GM19468 (cell line): ENCODE measurements around the gene ERN1.
"Not testable (repeated sequence)": the region's sequence is repeated elsewhere in the genome, so short reads cannot be mapped to it uniquely, and the experiment has no call there.

Experiments
- ATAC-seq: cut with Tn5 transposase; IDR thresholded peaks from one replicate; pipeline ENCODE4 v1.9.1; 2021; ENCODE audit warnings: mild to moderate bottlenecking, moderate library complexity, moderate number of reproducible peaks; ENCODE audit not compliant: unreplicated experiment; ENCODE audit errors: extremely low read depth

ERN1 gene

DNA sequence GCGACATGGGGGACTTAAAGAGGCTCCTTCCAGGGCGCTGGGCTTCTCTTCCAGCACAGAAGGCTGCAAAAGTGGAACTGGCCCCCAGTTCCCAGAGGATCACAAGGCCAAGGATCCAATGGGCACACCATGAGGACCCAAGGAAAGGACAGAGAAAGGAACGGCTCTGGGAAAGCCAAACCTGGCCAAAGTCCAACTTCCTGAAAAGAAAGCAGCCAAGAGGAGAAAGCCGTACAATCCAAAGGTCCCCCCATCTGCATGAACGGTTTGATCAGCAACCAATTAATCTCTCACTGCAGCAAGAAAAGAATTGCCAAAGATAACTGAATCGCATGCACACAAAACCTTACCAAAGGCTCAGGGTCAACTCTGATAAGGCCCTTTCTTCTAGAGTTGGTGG is 89.7 kb downstream of the ERN1 start:
- no peak for ATAC-seq

DNA sequence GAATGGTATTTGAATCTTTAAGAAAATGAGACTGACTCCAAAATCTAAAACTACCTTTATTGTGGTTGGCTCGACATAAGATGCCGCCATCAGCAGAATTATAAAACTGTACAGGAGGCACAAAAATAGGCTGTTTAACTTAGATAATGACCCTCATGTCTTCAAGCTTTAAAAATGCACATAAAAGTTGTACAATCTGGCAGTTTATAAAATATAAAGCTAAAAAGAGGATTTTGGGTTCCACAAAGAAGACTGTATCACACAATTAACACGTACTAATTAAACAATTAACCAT is 90.9 kb downstream of the ERN1 start:
- no peak for ATAC-seq

DNA sequence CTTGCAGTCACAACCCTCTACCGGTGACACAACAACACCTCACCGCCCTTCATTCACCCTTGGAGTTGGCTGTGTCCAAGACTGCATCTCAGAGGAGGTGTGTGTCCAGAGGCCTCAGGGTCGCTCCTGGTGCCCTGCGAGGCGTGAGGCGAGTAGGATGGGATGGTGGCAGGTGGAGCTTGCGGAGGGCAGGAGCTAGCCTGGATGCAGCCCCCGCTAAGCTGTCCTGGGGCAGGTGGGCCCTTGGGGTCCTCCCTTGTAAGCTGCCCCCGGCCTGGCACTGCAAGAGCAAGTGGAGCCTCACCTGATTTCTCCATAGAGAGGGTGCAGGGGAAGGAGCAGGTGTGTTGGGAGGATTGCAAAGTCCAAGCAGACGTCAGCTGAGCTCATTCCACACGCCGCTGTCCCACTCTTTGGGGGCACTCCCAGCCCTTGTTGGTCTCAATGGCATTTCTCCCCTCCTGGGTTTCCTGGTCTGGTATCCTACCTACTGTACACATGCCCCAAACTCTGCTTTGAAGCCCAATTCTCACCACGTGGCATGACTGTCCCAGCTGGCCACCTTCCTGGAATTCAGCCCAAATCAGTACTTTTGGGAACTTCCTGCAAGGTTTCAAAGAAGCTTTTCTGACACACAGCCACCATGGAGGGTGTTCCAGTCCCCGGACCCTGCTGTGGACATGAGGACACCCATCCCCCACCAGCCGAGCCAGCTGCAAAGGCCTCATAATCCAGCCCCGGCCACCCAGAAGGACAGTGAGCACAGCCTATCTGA is 91.4 kb downstream of the ERN1 start:
- no peak for ATAC-seq

DNA sequence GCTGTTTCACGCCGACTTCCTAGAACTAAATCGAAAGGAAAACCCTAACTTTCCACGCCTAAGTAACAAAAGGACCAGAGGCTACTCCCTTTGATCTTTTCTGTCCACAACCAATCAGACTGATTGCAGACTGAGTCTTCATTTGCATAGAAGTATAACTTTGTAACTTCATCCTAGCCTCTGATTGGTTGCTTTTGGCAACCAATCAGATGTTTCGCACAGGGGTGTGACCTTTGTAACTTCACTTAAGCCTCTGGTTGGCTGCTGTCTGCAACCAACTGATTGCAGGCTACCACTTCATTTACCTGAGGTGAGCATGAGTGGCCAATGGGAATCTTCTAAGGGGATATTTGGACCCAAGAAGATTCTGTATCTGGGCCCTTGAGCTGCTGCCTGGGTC is 92.1 kb downstream of the ERN1 start:
- ATAC-seq = no peak

- no peak for ATAC-seq
Observed at GRCh38 chr17:64037180-64037579, 92.8 kb downstream of the ERN1 start.

- ATAC-seq = no peak
Observed at GRCh38 chr17:64036198-64036922, 93.6 kb downstream of the ERN1 start.

- ATAC-seq = no peak
Observed at GRCh38 chr17:64032081-64032480, 97.9 kb downstream of the ERN1 start.

- ATAC-seq = no peak
Observed at GRCh38 chr17:64028874-64029464, 101.0 kb downstream of the ERN1 start.

GRCh38 chr17:64025732-64026294 is 104.1 kb downstream of the ERN1 start:
- no peak for ATAC-seq

DNA sequence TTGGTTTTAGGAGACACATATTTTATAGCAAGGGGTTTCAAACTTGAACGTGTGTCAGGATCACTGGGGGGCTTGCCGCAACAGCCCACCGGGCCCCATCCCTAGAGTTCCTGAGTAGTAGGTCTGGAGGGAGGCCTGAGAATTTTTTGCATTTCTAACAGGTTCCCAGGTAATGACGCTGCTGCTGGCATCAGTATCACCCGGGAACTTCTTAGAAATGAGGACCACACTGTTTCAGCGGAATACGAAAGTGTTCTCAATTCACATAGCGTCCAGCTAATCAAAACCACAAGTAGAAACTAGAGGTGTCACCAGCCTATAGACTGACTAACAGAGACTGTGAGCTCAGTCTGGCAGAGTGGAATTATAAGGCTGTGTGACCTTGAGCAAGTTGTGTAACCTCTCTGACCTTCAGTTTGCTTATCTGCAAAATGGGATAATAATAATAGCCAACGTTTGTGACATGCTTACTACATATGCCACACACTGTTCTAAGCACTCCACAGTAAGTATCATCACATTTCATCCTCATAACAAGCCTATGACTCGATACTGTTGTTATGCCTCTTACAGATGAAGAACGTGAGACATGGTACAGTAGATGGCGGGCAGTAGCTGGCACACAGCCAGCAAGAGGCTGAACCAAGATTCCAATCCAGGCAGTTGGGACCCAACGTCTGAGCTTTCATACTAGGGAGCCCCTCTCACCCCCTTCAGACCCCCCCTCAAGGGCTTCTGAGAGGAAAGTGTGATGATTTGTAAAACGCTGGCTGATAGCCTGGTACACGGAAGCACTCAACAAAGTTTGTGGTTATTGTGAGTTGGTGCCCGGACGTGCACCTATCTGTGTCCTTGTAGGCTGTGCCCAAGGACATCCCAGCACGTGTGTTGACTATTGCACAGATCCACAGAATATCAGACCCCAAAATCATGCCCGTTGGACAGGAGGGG is 104.9 kb downstream of the ERN1 start:
- no peak for ATAC-seq

DNA sequence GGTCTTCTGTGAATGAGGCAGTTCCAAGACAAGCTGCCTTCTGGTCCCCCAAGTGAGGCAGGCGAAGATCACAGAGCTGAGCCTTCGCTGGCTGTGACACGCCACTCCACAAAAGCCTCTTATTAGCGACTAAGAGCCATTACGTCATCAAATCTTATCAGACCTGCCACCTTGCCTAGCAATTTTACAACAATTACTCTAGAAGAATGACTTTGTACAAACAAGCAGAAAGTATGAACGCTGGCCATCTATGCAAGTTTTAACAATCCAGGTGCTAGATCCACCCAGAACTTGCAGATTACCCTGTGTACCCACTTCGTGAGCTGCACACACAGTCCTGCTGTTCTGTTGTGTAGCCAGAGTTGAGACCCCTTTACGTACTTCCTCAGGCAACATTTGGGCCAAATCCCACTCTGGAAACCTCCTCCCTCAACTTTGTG is 105.7 kb downstream of the ERN1 start:
- ATAC-seq = no peak

- no peak for ATAC-seq
Observed at GRCh38 chr17:64022611-64023063, 107.3 kb downstream of the ERN1 start.

GRCh38 chr17:64020056-64020766 is 109.7 kb downstream of the ERN1 start, which contains the start of gene ICAM2:
Gene ICAM2, minus strand, starts transcription at chr17:64020633. Its CDS starts 13,942 bp downstream, at chr17:64006691.
- ATAC-seq = no peak

DNA sequence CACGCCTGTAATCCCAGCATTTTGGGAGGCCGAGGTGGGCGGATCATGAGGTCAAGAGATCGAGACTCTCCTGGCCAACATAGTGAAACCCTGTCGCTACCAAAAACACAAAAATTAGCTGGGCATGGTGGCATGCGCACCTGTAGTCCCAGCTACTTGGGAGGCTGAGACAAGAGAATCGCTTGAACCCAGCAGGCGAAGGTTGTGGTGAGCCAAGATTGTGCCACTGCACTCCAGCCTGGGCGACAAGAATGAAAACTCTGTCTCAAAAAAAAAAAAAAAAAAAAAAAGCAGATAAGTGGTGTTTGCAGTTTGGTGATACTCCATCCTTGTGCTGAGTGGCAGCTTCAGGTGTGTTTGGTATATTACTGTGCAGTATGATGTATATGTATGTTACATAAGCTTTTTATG is 110.4 kb downstream of the ERN1 start:
- ATAC-seq = not testable (repeated sequence)

DNA sequence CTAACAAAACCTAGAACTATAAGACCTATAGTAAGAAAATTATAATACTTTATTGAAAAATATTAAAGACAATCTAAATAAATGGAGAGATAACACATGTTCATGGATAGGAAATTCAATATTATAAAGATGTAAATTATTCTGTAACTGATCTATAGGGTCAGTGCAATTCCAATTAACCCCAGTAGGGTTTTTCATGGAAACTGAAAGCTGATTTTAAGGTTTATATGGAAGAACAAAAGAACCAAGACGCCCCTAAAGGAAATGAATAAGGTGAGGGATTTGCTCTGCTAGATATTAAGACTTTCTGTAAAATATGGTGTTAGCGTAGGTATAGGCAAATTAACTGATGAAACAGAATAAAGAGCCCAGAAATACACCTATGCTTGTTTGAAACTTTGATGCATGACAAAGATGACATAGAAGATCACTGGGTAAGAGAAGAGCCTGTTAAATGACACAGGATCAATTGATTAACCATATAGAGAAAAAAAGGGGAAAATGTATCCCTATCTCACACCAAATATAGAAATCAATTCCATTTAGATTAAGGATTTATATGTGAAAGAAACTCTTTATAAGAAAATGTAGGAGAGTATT is 112.5 kb downstream of the ERN1 start:
- ATAC-seq = no peak

GRCh38 chr17:64016974-64017373 is 113.0 kb downstream of the ERN1 start:
- ATAC-seq = no peak

DNA sequence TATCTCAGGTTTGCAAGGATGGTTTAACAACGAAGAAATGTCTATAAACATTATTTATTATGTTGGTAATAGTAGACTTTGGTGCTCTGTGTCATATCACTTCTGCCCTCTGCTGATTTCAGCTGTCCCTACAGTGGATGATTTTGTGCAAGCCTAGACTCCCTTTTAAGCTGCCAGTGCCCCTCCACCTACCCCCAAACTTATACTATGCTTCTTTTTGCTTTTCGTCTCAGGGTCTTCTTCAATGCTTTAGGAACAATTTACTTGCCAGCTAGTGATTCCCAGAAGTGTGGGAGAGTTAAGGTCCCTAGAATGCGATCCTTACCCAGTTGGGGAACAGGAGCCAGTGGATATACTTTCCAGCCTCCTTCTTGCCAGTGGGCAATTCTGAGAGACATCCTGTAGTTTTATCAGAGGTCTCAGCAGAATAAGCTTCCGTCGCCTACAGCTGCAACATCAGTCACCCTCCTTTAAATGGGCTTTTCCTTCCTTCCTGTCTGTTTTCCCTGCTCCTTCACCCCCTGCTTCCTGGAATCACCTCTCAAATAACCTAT is 113.6 kb downstream of the ERN1 start:
- no peak for ATAC-seq

GRCh38 chr17:64015447-64015846 is 114.5 kb downstream of the ERN1 start:
- ATAC-seq = no peak
